ENCODE measurements around the gene ETDA. TPM values are rescaled to one million over a fixed set of nuclear protein-coding genes. Genes with fewer than 3 reads are reported as not detected.

ETDA gene
- total and polyA plus RNA-seq, 7 experiments from 2014 or later = not detected

- Mint-ChIP-seq H3K36me3 (peaks cover 4 to 39% (median 8%) of the 10 kb centered on the region in 5 donors), H3K9me3 (peaks cover 0 to 15% (median 6%) of the 10 kb centered on the region in 11 donors), H3K4me1 (peaks cover 0 to 32% (median 23%) of the 10 kb centered on the region in 7 donors), H3K4me3 (peak overlapping the region; percentile 85 to 95 (median 92)), H3K27me3 (no peaks in the 10 kb centered on the region), H3K27ac (peak overlapping the region; percentile 76 to 94 (median 90))
- peak; percentile 98 for ATAC-seq
- H3K27me3 ChIP-seq (ENCODE audit: control insufficient read depth in 2 of 2, insufficient read depth in 2 of 2, low read length in 2 of 2) = no peaks in the 10 kb centered on the region
- H3K4me1 ChIP-seq (ENCODE audit: control insufficient read depth in 2 of 2, insufficient read depth in 2 of 2, low read length in 2 of 2) = peaks cover 5 to 9% of the 10 kb centered on the region in 2 donors
- ChIA-PET POLR2A (no interaction called here), CTCF (interaction anchor here (0.8 kb wide), 1 partner anchor 8 kb away, joined by 3 read pairs; no protein-coding TSS in a partner anchor)
- peaks cover 0 to 10% (median 0%) of the 10 kb centered on the region in 3 experiments for H3K36me3 ChIP-seq (ENCODE audit: control insufficient read depth in 2 of 3, insufficient read depth in 3 of 3, low read length in 3 of 3)
- H3K27ac ChIP-seq (ENCODE audit: low read depth, low read length) = peak overlapping the region; percentile 67
- intact Hi-C loops (cut with micrococcal nuclease) = loop anchor here in 1 of 2 donors (1.0 to 10.0 kb wide), 2 partner anchors 182 to 1199 kb away; partner anchors contain the start of gene HTATSF1
- DNase-seq = peak; percentile 26 to 69 (median 58)
- peak overlapping the region; percentile 63 for H3K4me3 ChIP-seq (ENCODE audit: low read length)
- H3K9me3 ChIP-seq (ENCODE audit: control insufficient read depth in 2 of 3, low read length in 3 of 3) = peaks cover 0 to 4% (median 0%) of the 10 kb centered on the region in 3 experiments
Observed at GRCh38 chrX:135295238-135295943, 43.5 kb downstream of the ETDA start.

GRCh38 chrX:135295944-135296305 is 44.1 kb downstream of the ETDA start:
- H3K9me3 Mint-ChIP-seq = peaks cover 0 to 11% (median 4%) of the 10 kb centered on the region in 11 donors
- DNase-seq = no peak
- ATAC-seq = peak; percentile 71
- H3K9me3 ChIP-seq (ENCODE audit: control insufficient read depth in 2 of 3, low read length in 3 of 3) = peaks cover 0 to 3% (median 0%) of the 10 kb centered on the region in 3 experiments
- H3K4me1 ChIP-seq (ENCODE audit: control insufficient read depth in 2 of 2, insufficient read depth in 2 of 2, low read length in 2 of 2) = peaks cover 5 to 9% of the 10 kb centered on the region in 2 donors
- peaks cover 0 to 32% (median 23%) of the 10 kb centered on the region in 7 donors for H3K4me1 Mint-ChIP-seq
- H3K27me3 ChIP-seq (ENCODE audit: control insufficient read depth in 2 of 2, insufficient read depth in 2 of 2, low read length in 2 of 2) = no peaks in the 10 kb centered on the region
- ChIA-PET POLR2A (no interaction called here), CTCF (interaction anchor here (0.7 to 0.8 kb wide), 2 partner anchors 8 to 97 kb away, joined by 3 read pairs; no protein-coding TSS in a partner anchor)
- H3K27ac Mint-ChIP-seq = peak overlapping the region; percentile 76 to 94 (median 90)
- peaks cover 0 to 6% (median 0%) of the 10 kb centered on the region in 3 experiments for H3K36me3 ChIP-seq (ENCODE audit: control insufficient read depth in 2 of 3, insufficient read depth in 3 of 3, low read length in 3 of 3)
- H3K27ac ChIP-seq (ENCODE audit: low read depth, low read length) = peak overlapping the region; percentile 67
- H3K27me3 Mint-ChIP-seq = no peaks in the 10 kb centered on the region
- peak overlapping the region; percentile 63 for H3K4me3 ChIP-seq (ENCODE audit: low read length)
- H3K4me3 Mint-ChIP-seq = peak overlapping the region; percentile 85 to 95 (median 92)
- intact Hi-C loops (cut with micrococcal nuclease) = loop anchor here in 1 of 2 donors (1.0 to 10.0 kb wide), 3 partner anchors 125 to 1199 kb away; partner anchors contain the start of genes HTATSF1 and SMIM10L2A
- peaks cover 2 to 35% (median 4%) of the 10 kb centered on the region in 5 donors for H3K36me3 Mint-ChIP-seq

DNA sequence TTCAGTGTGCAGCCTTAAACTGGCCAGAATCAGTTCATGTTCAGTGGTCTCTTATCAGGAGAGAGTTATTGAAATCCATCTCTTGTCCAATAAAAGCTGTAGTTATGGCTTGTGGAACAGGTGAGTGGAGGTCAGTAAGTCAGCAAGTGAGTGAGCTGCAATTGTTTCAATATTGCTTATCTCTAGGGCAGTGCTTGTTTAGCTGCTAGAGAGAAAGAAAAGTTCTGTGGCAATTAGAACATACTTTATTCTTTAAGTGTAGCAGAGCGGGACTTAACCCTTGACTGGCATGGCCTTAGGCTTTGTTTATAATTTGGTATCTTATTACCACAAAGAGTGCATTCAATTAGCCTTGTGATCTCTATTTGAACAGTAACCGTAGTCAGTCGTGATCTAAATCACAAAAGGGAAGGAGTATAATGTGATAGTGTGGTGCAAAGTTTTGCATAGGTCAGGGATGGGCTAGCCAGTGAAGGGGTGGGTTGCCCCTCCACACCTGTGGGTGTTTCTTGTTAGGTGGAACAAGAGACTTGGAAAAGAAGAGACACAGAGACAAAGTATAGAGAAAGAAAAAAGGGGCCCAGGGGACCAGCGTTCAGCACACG is 50.5 kb downstream of the ETDA start:
- no peaks in the 10 kb centered on the region for H3K9me3 ChIP-seq (ENCODE audit: control insufficient read depth in 2 of 3, low read length in 3 of 3)
- H3K36me3 ChIP-seq (ENCODE audit: control insufficient read depth in 2 of 3, insufficient read depth in 3 of 3, low read length in 3 of 3) = no peaks in the 10 kb centered on the region
- POLR2A ChIA-PET = no interaction called here
- no peak overlapping the region for H3K4me3 Mint-ChIP-seq
- peak overlapping the region in 1 of 9 donors; percentile 36 for H3K27ac Mint-ChIP-seq
- no peaks in the 10 kb centered on the region for H3K4me1 ChIP-seq (ENCODE audit: control insufficient read depth in 2 of 2, insufficient read depth in 2 of 2, low read length in 2 of 2)
- no peaks in the 10 kb centered on the region for H3K27me3 ChIP-seq (ENCODE audit: control insufficient read depth in 2 of 2, insufficient read depth in 2 of 2, low read length in 2 of 2)
- DNase-seq (no peak), ATAC-seq (no peak)
- CTCF ChIA-PET = no interaction called here
- peaks cover 0 to 11% (median 4%) of the 10 kb centered on the region in 5 donors for H3K36me3 Mint-ChIP-seq
- intact Hi-C loops (cut with micrococcal nuclease) = no loop called here
- H3K27ac ChIP-seq (ENCODE audit: low read depth, low read length) = no peak overlapping the region
- no peaks in the 10 kb centered on the region for H3K27me3 Mint-ChIP-seq
- H3K4me3 ChIP-seq (ENCODE audit: low read length) = no peak overlapping the region
- peaks cover 0 to 3% (median 0%) of the 10 kb centered on the region in 11 donors for H3K9me3 Mint-ChIP-seq
- H3K4me1 Mint-ChIP-seq = peaks cover 0 to 4% (median 2%) of the 10 kb centered on the region in 7 donors

Other genes with a start within 250 kb of the ETDA start
- under 1 TPM in 4 of 5 experiments, not detected in 1; 0.27 to 0.60 (median 0.36) TPM for gene RTL8B, start 229.5 kb upstream of the ETDA start, total RNA-seq
- gene RTL8B, start 229.5 kb upstream of the ETDA start, polyA plus RNA-seq = under 1 TPM in 1 of 2 donors, not detected in 1; 0.15 TPM
- gene RTL8C, start 219.7 kb upstream of the ETDA start, total RNA-seq = 10 to 100 TPM; 10.2 to 26.6 (median 21.8) TPM
- gene RTL8C, start 219.7 kb upstream of the ETDA start, polyA plus RNA-seq = 10 to 100 TPM; 24.2 to 27.1 TPM
- gene RTL8A, start 199.9 kb upstream of the ETDA start, total RNA-seq = 10 to 100 TPM in 3 of 5 experiments, 1 to 10 TPM in 2; 6.7 to 17.9 (median 16.5) TPM
- 10 to 100 TPM; 20.7 to 31.7 TPM for gene RTL8A, start 199.9 kb upstream of the ETDA start, polyA plus RNA-seq
- 1 to 10 TPM in 1 of 5 experiments, under 1 TPM in 3, not detected in 1; 0.74 to 1.0 (median 0.78) TPM for gene SMIM10L2B, start 153.3 kb upstream of the ETDA start, total RNA-seq
- gene SMIM10L2B, start 153.3 kb upstream of the ETDA start, polyA plus RNA-seq = under 1 TPM; 0.30 to 0.48 TPM
- gene ETDB, start 131.5 kb upstream of the ETDA start, total RNA-seq = not detected
- gene ETDB, start 131.5 kb upstream of the ETDA start, polyA plus RNA-seq = not detected
- not detected for gene CT55, start 80.7 kb upstream of the ETDA start, total RNA-seq
- gene CT55, start 80.7 kb upstream of the ETDA start, polyA plus RNA-seq = not detected
- not detected for gene ETDC, start 57.4 kb downstream of the ETDA start, total RNA-seq
- not detected for gene ETDC, start 57.4 kb downstream of the ETDA start, polyA plus RNA-seq
- gene ZNF75D, start 92.0 kb downstream of the ETDA start, total RNA-seq = 10 to 100 TPM in 3 of 5 experiments, 1 to 10 TPM in 2; 9.7 to 19.7 (median 18.1) TPM
- 10 to 100 TPM in 1 of 2 donors, 1 to 10 TPM in 1; 7.3 to 11.4 TPM for gene ZNF75D, start 92.0 kb downstream of the ETDA start, polyA plus RNA-seq
- gene ZNF449, start 92.7 kb downstream of the ETDA start, total RNA-seq = 1 to 10 TPM; 2.4 to 8.7 (median 4.7) TPM
- gene ZNF449, start 92.7 kb downstream of the ETDA start, polyA plus RNA-seq = 1 to 10 TPM; 1.1 to 2.2 TPM
- 1 to 10 TPM in 4 of 5 experiments, under 1 TPM in 1; 0.78 to 5.0 (median 1.4) TPM for gene SMIM10L2A, start 169.9 kb downstream of the ETDA start, total RNA-seq
- gene SMIM10L2A, start 169.9 kb downstream of the ETDA start, polyA plus RNA-seq = under 1 TPM; 0.19 to 0.49 TPM